Measurements from ENCODE around the gene CCT7. TPM values are rescaled to one million over a fixed set of nuclear protein-coding genes. Genes with fewer than 3 reads are reported as not detected.

Gene CCT7
- total RNA-seq, 1 donor, result 196 TPM

- no peak for DNase-seq (ENCODE audit: low read depth)
- TF ChIP-seq CTCF (IDR thresholded peaks at IDR 0.05; ENCODE audit: insufficient read depth, low read length), result no peak
- H3K4me3 ChIP-seq (ENCODE audit: low read depth, low read length), result no peak overlapping the region
Observed at GRCh38 chr2:73279852-73280251, 45.7 kb downstream of the CCT7 start.

- no peak for TF ChIP-seq CTCF (IDR thresholded peaks at IDR 0.05; ENCODE audit: insufficient read depth, low read length)
- no peak overlapping the region for H3K4me3 ChIP-seq (ENCODE audit: low read depth, low read length)
- DNase-seq (ENCODE audit: low read depth), result no peak
Observed at GRCh38 chr2:73281244-73281643, 47.1 kb downstream of the CCT7 start.

GRCh38 chr2:73282924-73283544 is 48.9 kb downstream of the CCT7 start:
- TF ChIP-seq CTCF (IDR thresholded peaks at IDR 0.05; ENCODE audit: insufficient read depth, low read length), result no peak
- DNase-seq (ENCODE audit: low read depth), result no peak
- H3K4me3 ChIP-seq (ENCODE audit: low read depth, low read length), result no peak overlapping the region

GRCh38 chr2:73283545-73284295 is 49.6 kb downstream of the CCT7 start:
- no peak for DNase-seq (ENCODE audit: low read depth)
- TF ChIP-seq CTCF (IDR thresholded peaks at IDR 0.05; ENCODE audit: insufficient read depth, low read length), result no peak
- H3K4me3 ChIP-seq (ENCODE audit: low read depth, low read length), result peak overlapping the region; percentile 63

- no peak for TF ChIP-seq CTCF (IDR thresholded peaks at IDR 0.05; ENCODE audit: insufficient read depth, low read length)
- peak within 1 kb of the TSS; percentile 63 for H3K4me3 ChIP-seq (ENCODE audit: low read depth, low read length)
- no peak for DNase-seq (ENCODE audit: low read depth)
Observed at GRCh38 chr2:73284296-73285158, 50.4 kb downstream of the CCT7 start, which contains the start of gene FBXO41. Gene FBXO41, minus strand, starts transcription at chr2:73284478. Its CDS starts 14,848 bp downstream, at chr2:73269630.

- no peak overlapping the region for H3K4me3 ChIP-seq (ENCODE audit: low read depth, low read length)
- TF ChIP-seq CTCF (IDR thresholded peaks at IDR 0.05; ENCODE audit: insufficient read depth, low read length), result no peak
- no peak for DNase-seq (ENCODE audit: low read depth)
Observed at GRCh38 chr2:73285159-73285739, 51.1 kb downstream of the CCT7 start.

Measured in fibroblast of the aortic adventitia (primary cell).